ENCODE data around the gene SCUBE2. TPM values are rescaled to one million over a fixed set of nuclear protein-coding genes. Genes with fewer than 3 reads are reported as not detected.

SCUBE2 gene
- total RNA-seq, 3 donors from 2014 or later (not counting 1 experiment from before 2014, with no cell fraction given): not detected

- H3K4me1 ChIP-seq (ENCODE audit: control insufficient read depth, insufficient read depth, low read length): peaks cover 13% of the 10 kb centered on the region
- ATAC-seq (peak; percentile 79 to 86 (median 86)), DNase-seq (peak; percentile 80 to 91)
- peaks cover 32% of the 10 kb centered on the region for H3K27me3 ChIP-seq (ENCODE audit: control insufficient read depth, insufficient read depth, low read length)
- Mint-ChIP-seq H3K4me3 (peak within 1 kb of the TSS; percentile 89), H3K27me3 (ENCODE audit: low read depth in 2 of 2) (peaks cover 30 to 48% of the 10 kb centered on the region in 2 donors), H3K9me3 (no peaks in the 10 kb centered on the region), H3K27ac (peak within 1 kb of the TSS in 1 of 2 donors; percentile 81), H3K4me1 (peaks cover 6 to 18% of the 10 kb centered on the region in 2 donors), H3K36me3 (no peaks in the 10 kb centered on the region)
- H3K36me3 ChIP-seq (ENCODE audit: control insufficient read depth, insufficient read depth, low read length): no peaks in the 10 kb centered on the region
- WGBS (ENCODE audit: insufficient coverage): 1% methylated on average over 83 of the region's 83 CpGs
- intact Hi-C loops (cut with micrococcal nuclease): loop anchor here (2.0 to 5.0 kb wide), 3 partner anchors 39 to 754 kb away; partner anchors contain the start of gene TMEM9B
- TF ChIP-seq CTCF (IDR thresholded peaks at IDR 0.05): no peak
- no peaks in the 10 kb centered on the region for H3K9me3 ChIP-seq (ENCODE audit: control insufficient read depth, insufficient read depth, low read length)
- peak within 1 kb of the TSS; percentile 35 for H3K4me3 ChIP-seq (ENCODE audit: low read length)
- no peak within 1 kb of the TSS for H3K27ac ChIP-seq (ENCODE audit: low read length)
Observed at GRCh38 chr11:9003573-9004182, 87.7 kb downstream of the SCUBE2 start, which contains the start of gene NRIP3. Gene NRIP3, minus strand, starts transcription at chr11:9004001. Its CDS starts 66 bp downstream, at chr11:9003935.

GRCh38 chr11:9002920-9003572 is 88.4 kb downstream of the SCUBE2 start:
- Mint-ChIP-seq H3K36me3 (no peaks in the 10 kb centered on the region), H3K4me1 (peaks cover 6 to 18% of the 10 kb centered on the region in 2 donors), H3K27ac (peak overlapping the region in 1 of 2 donors; percentile 81), H3K4me3 (peak overlapping the region; percentile 89), H3K9me3 (no peaks in the 10 kb centered on the region), H3K27me3 (ENCODE audit: low read depth in 2 of 2) (peaks cover 30 to 48% of the 10 kb centered on the region in 2 donors)
- TF ChIP-seq CTCF (IDR thresholded peaks at IDR 0.05): no peak
- Histone ChIP-seq H3K27me3 (ENCODE audit: control insufficient read depth, insufficient read depth, low read length) (peaks cover 32% of the 10 kb centered on the region), H3K4me1 (ENCODE audit: control insufficient read depth, insufficient read depth, low read length) (peaks cover 13% of the 10 kb centered on the region), H3K9me3 (ENCODE audit: control insufficient read depth, insufficient read depth, low read length) (no peaks in the 10 kb centered on the region), H3K4me3 (ENCODE audit: low read length) (peak overlapping the region; percentile 35), H3K27ac (ENCODE audit: low read length) (no peak overlapping the region), H3K36me3 (ENCODE audit: control insufficient read depth, insufficient read depth, low read length) (no peaks in the 10 kb centered on the region)
- WGBS (ENCODE audit: insufficient coverage): 3% methylated on average over 6 of the region's 8 CpGs
- ATAC-seq: no peak
- intact Hi-C loops (cut with micrococcal nuclease): loop anchor here (2.0 to 5.0 kb wide), 3 partner anchors 38 to 754 kb away; partner anchors contain the start of gene TMEM9B
- DNase-seq: peak in 1 of 2 donors; percentile 32

GRCh38 chr11:9001736-9002135 is 89.7 kb downstream of the SCUBE2 start:
- Histone ChIP-seq H3K9me3 (ENCODE audit: control insufficient read depth, insufficient read depth, low read length) (no peaks in the 10 kb centered on the region), H3K36me3 (ENCODE audit: control insufficient read depth, insufficient read depth, low read length) (no peaks in the 10 kb centered on the region), H3K27ac (ENCODE audit: low read length) (no peak overlapping the region), H3K4me3 (ENCODE audit: low read length) (no peak overlapping the region), H3K4me1 (ENCODE audit: control insufficient read depth, insufficient read depth, low read length) (peaks cover 13% of the 10 kb centered on the region), H3K27me3 (ENCODE audit: control insufficient read depth, insufficient read depth, low read length) (peaks cover 32% of the 10 kb centered on the region)
- peak; percentile 16 to 61 (median 55) for ATAC-seq
- TF ChIP-seq CTCF (IDR thresholded peaks at IDR 0.05): no peak
- no peak overlapping the region for H3K27ac Mint-ChIP-seq
- H3K4me1 Mint-ChIP-seq: peaks cover 6 to 18% of the 10 kb centered on the region in 2 donors
- intact Hi-C loops (cut with micrococcal nuclease): loop anchor here (2.0 to 5.0 kb wide), 3 partner anchors 37 to 756 kb away; partner anchors contain the start of gene TMEM9B
- DNase-seq: peak; percentile 23 to 29
- H3K27me3 Mint-ChIP-seq (ENCODE audit: low read depth in 2 of 2): peaks cover 30 to 38% of the 10 kb centered on the region in 2 donors
- H3K36me3 Mint-ChIP-seq: no peaks in the 10 kb centered on the region
- H3K4me3 Mint-ChIP-seq: no peak overlapping the region
- 47% methylated on average over 6 of the region's 6 CpGs for WGBS (ENCODE audit: insufficient coverage)
- H3K9me3 Mint-ChIP-seq: no peaks in the 10 kb centered on the region

Data from natural killer cell (primary cell).